ENCODE results near the gene R3HDML. TPM values are rescaled to one million over a fixed set of nuclear protein-coding genes. Genes with fewer than 3 reads are reported as not detected.

R3HDML gene
- total and polyA plus RNA-seq, 2 of the 13 experiments (the other 11 are each of a cell fraction or from before 2014, with no cell fraction given) = not detected

DNA sequence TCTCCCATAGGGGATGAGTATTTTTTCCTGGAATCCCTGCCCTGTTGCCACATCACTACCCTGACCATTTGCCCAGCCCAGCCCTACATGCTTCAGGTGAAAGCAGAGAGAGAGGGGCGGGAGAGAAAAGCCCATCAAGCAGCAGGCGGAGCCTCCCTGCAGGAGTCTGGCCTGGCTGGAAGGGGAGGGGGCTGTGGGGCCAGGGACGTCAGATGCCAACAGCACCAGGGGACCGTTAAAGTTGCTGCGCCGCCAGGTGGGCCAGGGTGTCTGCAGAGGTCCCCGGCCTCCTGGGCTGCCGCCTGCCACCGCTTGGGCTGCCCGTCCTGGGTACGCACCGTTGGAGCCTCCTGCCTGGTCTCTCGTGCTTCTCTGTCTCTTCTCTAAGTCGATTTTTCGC lies 757 bp upstream of the R3HDML start (continued):
- no peak for TF ChIP-seq FIP1L1 (IDR thresholded peaks at IDR 0.05; ENCODE audit: borderline replicate concordance, insufficient read depth, low read depth, low read length)
- no peak for TF ChIP-seq SATB2 (CRISPR knock-in tag; IDR thresholded peaks at IDR 0.05)
- no peak for TF ChIP-seq RCOR2 (CRISPR knock-in tag; IDR thresholded peaks at IDR 0.05)
- TF ChIP-seq BCLAF1 (IDR thresholded peaks at IDR 0.05) = no peak
- no peak for TF ChIP-seq RFX1 (IDR thresholded peaks at IDR 0.05)
- TF ChIP-seq JUNB (CRISPR knock-in tag; IDR thresholded peaks at IDR 0.05; ENCODE audit: borderline replicate concordance) = no peak
- TF ChIP-seq CBX2 (IDR thresholded peaks at IDR 0.05; ENCODE audit: low read depth, low read length) = no peak
- TF ChIP-seq CBX2 (CRISPR knock-in tag; IDR thresholded peaks at IDR 0.05; ENCODE audit: low read depth) = no peak
- TF ChIP-seq RFXANK (CRISPR knock-in tag; IDR thresholded peaks at IDR 0.05) = no peak
- TF ChIP-seq MAFG (CRISPR knock-in tag; IDR thresholded peaks at IDR 0.05) = no peak
- TF ChIP-seq ZNF883 (CRISPR knock-in tag; IDR thresholded peaks at IDR 0.05; ENCODE audit: not compliant biosample characterization) = no peak
- no peak for TF ChIP-seq MBNL3 (CRISPR knock-in tag; conservative IDR thresholded peaks at IDR 0.05)
- TF ChIP-seq, protein P1, sequence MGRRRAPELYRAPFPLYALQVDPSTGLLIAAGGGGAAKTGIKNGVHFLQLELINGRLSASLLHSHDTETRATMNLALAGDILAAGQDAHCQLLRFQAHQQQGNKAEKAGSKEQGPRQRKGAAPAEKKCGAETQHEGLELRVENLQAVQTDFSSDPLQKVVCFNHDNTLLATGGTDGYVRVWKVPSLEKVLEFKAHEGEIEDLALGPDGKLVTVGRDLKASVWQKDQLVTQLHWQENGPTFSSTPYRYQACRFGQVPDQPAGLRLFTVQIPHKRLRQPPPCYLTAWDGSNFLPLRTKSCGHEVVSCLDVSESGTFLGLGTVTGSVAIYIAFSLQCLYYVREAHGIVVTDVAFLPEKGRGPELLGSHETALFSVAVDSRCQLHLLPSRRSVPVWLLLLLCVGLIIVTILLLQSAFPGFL (CRISPR knock-in tag; IDR thresholded peaks at IDR 0.05) = no peak
- TF ChIP-seq ZSCAN21 (CRISPR knock-in tag; IDR thresholded peaks at IDR 0.05; ENCODE audit: borderline replicate concordance) = no peak
- no peak for TF ChIP-seq GATAD1 (CRISPR knock-in tag; IDR thresholded peaks at IDR 0.05)
- TF ChIP-seq, protein P2, sequence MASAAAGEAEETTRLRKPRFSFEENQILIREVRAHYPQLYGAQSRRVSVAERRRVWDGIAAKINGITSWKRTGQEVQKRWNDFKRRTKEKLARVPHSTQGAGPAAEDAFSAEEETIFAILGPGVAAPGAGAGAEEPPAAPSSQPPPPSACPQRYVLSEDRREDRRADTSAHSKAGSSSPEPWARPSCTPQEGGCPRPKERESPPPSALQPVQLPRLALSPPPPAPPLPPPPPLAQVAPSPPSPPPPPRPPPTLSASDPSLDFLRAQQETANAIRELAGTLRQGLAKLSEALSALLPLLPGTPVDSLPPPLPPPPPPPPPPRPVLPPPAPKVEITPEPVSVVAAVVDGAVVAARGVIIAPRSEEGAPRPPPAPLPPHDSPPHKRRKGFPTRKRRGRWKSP (CRISPR knock-in tag; IDR thresholded peaks at IDR 0.05) = no peak
- TF ChIP-seq MEIS1 (CRISPR knock-in tag; IDR thresholded peaks at IDR 0.05; ENCODE audit: borderline replicate concordance) = no peak
- TF ChIP-seq MYNN (CRISPR knock-in tag; IDR thresholded peaks at IDR 0.05; ENCODE audit: low read depth) = no peak
- no peak for TF ChIP-seq DMTF1 (CRISPR knock-in tag; IDR thresholded peaks at IDR 0.05)
- no peak for TF ChIP-seq HINFP (CRISPR knock-in tag; IDR thresholded peaks at IDR 0.05; ENCODE audit: low read depth)
- no peak for TF ChIP-seq ARNT (IDR thresholded peaks at IDR 0.05)
- TF ChIP-seq XRCC5 (optimal IDR thresholded peaks at IDR 0.05; ENCODE audit: low read length) = peak; percentile 24
- no peak for TF ChIP-seq ZFP82 (CRISPR knock-in tag; IDR thresholded peaks at IDR 0.05; ENCODE audit: borderline replicate concordance)
- TF ChIP-seq PHF8 (CRISPR knock-in tag; IDR thresholded peaks at IDR 0.05) = no peak

Measured in HepG2 (cell line).